GM12878 (cell line): ENCODE measurements around the gene C12orf56. TPM values are rescaled to one million over a fixed set of nuclear protein-coding genes. Genes with fewer than 3 reads are reported as not detected.

Experiments used
- ATAC-seq: fragments of 200-7000 bp; cut with Tn5 transposase; 3 replicates; pipeline ENCODE4 v1.9.1; 2020; ENCODE audit warnings: mild to moderate bottlenecking, moderate library complexity
- BruUV-seq: library from RNA; stranded (reverse); fragments of 400-500 nt; replicated peaks from 2 replicates; lab custom pipeline; 2021; lab: Mats Ljungman, UMichigan
- CTCF ChIA-PET: fragments of 300-600 bp; sonication (Branson Sonifier 250); formaldehyde crosslinking; extraction: SDS; loops from one replicate; lab custom pipeline; 2021; ENCODE audit warnings: inconsistent platforms; lab: Yijun Ruan, JAX
- POLR2A ChIA-PET: fragments of 350-600 bp; formaldehyde crosslinking; extraction: SDS; loops from one replicate; lab custom pipeline; 2021; ENCODE audit warnings: inconsistent platforms; lab: Charles Lee
- RAD21 ChIA-PET: fragments of 300-600 bp; sonication (Branson Sonifier 250); formaldehyde crosslinking; loops from one replicate; lab custom pipeline; 2023; ENCODE audit warnings: antibody characterized with exemption; ENCODE audit not compliant: unreplicated experiment; lab: Charles Lee
- SMC1A ChIA-PET: fragments of 300-600 bp; sonication (Branson Sonifier 250); formaldehyde crosslinking; loops from one replicate; lab custom pipeline; 2023; ENCODE audit not compliant: unreplicated experiment, uncharacterized antibody; lab: Charles Lee
- DNase-seq: peaks from one replicate; pipeline ENCODE4 v3.0.0-alpha.2; 2011; ENCODE audit warnings: low read depth, low spot score
- FAIRE-seq: peaks from 3 replicates; lab custom pipeline; 2011; peaks lifted over from hg19 to GRCh38; lab: Jason Lieb, UNC
- H2AFZ ChIP-seq: 2 replicates; pipeline ENCODE4 v1.6.0; 2011; ENCODE audit warnings: low read depth, low read length, control low read depth; ENCODE audit not compliant: control insufficient read depth
- H3K27ac ChIP-seq: 2 replicates; pipeline ENCODE4 v1.5.1; 2011; ENCODE audit warnings: control low read depth; ENCODE audit not compliant: control insufficient read depth, insufficient read depth
- H3K27me3 ChIP-seq, 2 experiments: replicated peaks in 1 of 2; 2 replicates each; pipeline versions ENCODE4 v1.6.0 to v1.6.1; 2011; ENCODE audit warnings: low read length in 1 of 2; ENCODE audit not compliant: control insufficient read depth in 2 of 2, insufficient read depth in 2 of 2
- H3K36me3 ChIP-seq, 2 experiments: 2 replicates each; pipeline ENCODE4 v1.5.1; 2011; ENCODE audit warnings: low read length in 1 of 2; ENCODE audit not compliant: control insufficient read depth in 2 of 2, insufficient read depth in 2 of 2
- H3K4me1 ChIP-seq: 2 replicates; pipeline ENCODE4 v1.6.1; 2011; ENCODE audit warnings: mild to moderate bottlenecking, low read length, moderate library complexity, mixed read lengths; ENCODE audit not compliant: control insufficient read depth, insufficient read depth
- H3K4me2 ChIP-seq: 2 replicates; pipeline ENCODE4 v1.6.0; 2011; ENCODE audit warnings: control low read depth; ENCODE audit not compliant: control insufficient read depth, insufficient read depth
- H3K4me3 ChIP-seq: fragments of 200-600 bp; sonication (generic); 2 replicates; pipeline ENCODE4 v1.5.1; 2016
- H3K79me2 ChIP-seq: 2 replicates; pipeline ENCODE4 v1.6.0; 2011; ENCODE audit warnings: low read length; ENCODE audit not compliant: control insufficient read depth, insufficient read depth
- H3K9ac ChIP-seq: 2 replicates; pipeline ENCODE4 v1.8.0; 2011; ENCODE audit warnings: low read length, control low read depth, mixed read lengths; ENCODE audit not compliant: control insufficient read depth, insufficient read depth
- H3K9me3 ChIP-seq: replicated peaks from 3 replicates; pipeline ENCODE4 v1.5.1; 2011; ENCODE audit warnings: mild to moderate bottlenecking, low read length; ENCODE audit not compliant: control insufficient read depth, insufficient read depth
- H4K20me1 ChIP-seq: 2 replicates; pipeline ENCODE4 v1.6.0; 2011; ENCODE audit not compliant: control insufficient read depth, insufficient read depth
- FOXM1 ChIP-seq: IDR thresholded peaks from 2 replicates; pipeline ENCODE4 v1.6.1; 2012; ENCODE audit warnings: low read depth, mild to moderate bottlenecking, inconsistent platforms, low read length, moderate library complexity
- NFYA ChIP-seq: IDR thresholded peaks from 2 replicates; pipeline ENCODE4 v1.6.1; 2011; ENCODE audit warnings: low read depth, mild to moderate bottlenecking, low read length, improper control_type of control experiment, borderline replicate concordance
- YY1 ChIP-seq: IDR thresholded peaks from 2 replicates; pipeline ENCODE4 v1.6.1; 2011; ENCODE audit warnings: low read depth, mild to moderate bottlenecking, low read length
- ZBTB11 ChIP-seq: fragments of 450-650 bp; formaldehyde crosslinking; IDR thresholded peaks from 2 replicates; pipeline ENCODE4 v1.5.0; 2022; ENCODE audit warnings: mild to moderate bottlenecking, missing genetic modification characterization
- ZSCAN29 ChIP-seq: fragments of 450-650 bp; IDR thresholded peaks from 2 replicates; pipeline ENCODE4 v1.6.1; 2017; ENCODE audit warnings: mild to moderate bottlenecking, moderate library complexity
- WGBS: methylation state at CpG from one replicate; pipeline ENCODE4 v1.1.6; 2016; ENCODE audit warnings: low lambda C conversion rate; ENCODE audit not compliant: insufficient replicate concordance, insufficient coverage; ENCODE audit errors: missing lambda C conversion rate; 5-methylcytosine and 5-hydroxymethylcytosine counted together
- in situ Hi-C: fragments of 300-500 bp; cut with MboI; formaldehyde crosslinking; loops from 9 replicates; pipeline ENCODE4 v1.14.3; 2018; ENCODE audit warnings: mixed read lengths
- intact Hi-C: fragments of 100-400 bp; cut with micrococcal nuclease; formaldehyde crosslinking; loops from one replicate; pipeline ENCODE4 v1.14.2; 2022; ENCODE audit not compliant: unreplicated experiment
- polyA plus RNA-seq, 11 experiments: library from polyadenylated mRNA; depleted of rRNA in 4 of 11; unstranded in 6 of 11; stranded (reverse) in 5 of 11; fragments of >200 nt; fragmentation: Nextera tagmentation in 4 of 11; fragmentation: Illumina TruSeq in 1 of 11; extraction: Ambion mirVana in 4 of 11; extraction: Trizol in 1 of 11; gene quantifications; 1 replicate in 1 of 11; 2 replicates in 10 of 11; pipeline versions ENCODE4 v1.2.1 to v1.2.3, GENCODE V29; 2011 to 2016; ENCODE audit warnings: inconsistent platforms in 2 of 11, missing spikeins in 2 of 11, low read depth in 1 of 11
- total RNA-seq, 4 experiments: library from RNA; depleted of rRNA in 3 of 4; stranded (reverse); fragments of >200 nt in 3 of 4; fragmentation: Illumina TruSeq in 1 of 4; extraction: Trizol in 1 of 4; gene quantifications; 2 replicates each; pipeline versions ENCODE4 v1.2.1 to v1.2.3, GENCODE V29; 2013 to 2021

C12orf56 gene
- total and polyA plus RNA-seq, 10 of the 15 experiments (the other 5 are each of a cell fraction or from before 2014, with no cell fraction given): not detected

- TF ChIP-seq ZBTB11 (CRISPR knock-in tag): no peak
These were observed 54.6 kb downstream of the C12orf56 start (continued) for GRCh38 chr12:64335886-64336466.

- SMC1A ChIA-PET: no interaction called here
- no peak for FAIRE-seq
These were observed 57.6 kb downstream of the C12orf56 start for GRCh38 chr12:64332938-64333337.

More at GRCh38 chr12:64332938-64333337, 57.6 kb downstream of the C12orf56 start:
- DNase-seq: no peak
- H3K9ac ChIP-seq: no peak overlapping the region
- ChIA-PET CTCF (interaction anchor here (0.7 kb wide), 1 partner anchor 547 kb away, joined by 3 read pairs; no protein-coding TSS in a partner anchor), RAD21 (no interaction called here)
- no peak for ATAC-seq
- 86% methylated on average over 2 of the region's 2 CpGs for WGBS
- no peaks in the 10 kb centered on the region for H3K36me3 ChIP-seq
- no TSS peak for BruUV-seq
- TF ChIP-seq ZSCAN29: no peak
- TF ChIP-seq FOXM1: no peak
- TF ChIP-seq NFYA: no peak
- no peak for TF ChIP-seq YY1
- TF ChIP-seq, all 136 proteins: peak for 0
- Histone ChIP-seq H3K79me2 (no peaks in the 10 kb centered on the region), H3K9me3 (no peaks in the 10 kb centered on the region), H3K4me2 (no peak overlapping the region), H3K4me3 (no peak overlapping the region), H3K27ac (no peak overlapping the region), H3K27me3 (no peaks in the 10 kb centered on the region), H2AFZ (no peak overlapping the region), H3K4me1 (no peaks in the 10 kb centered on the region), H4K20me1 (no peaks in the 10 kb centered on the region)
- in situ Hi-C loops: no loop called here
- POLR2A ChIA-PET: no interaction called here
- intact Hi-C loops: no loop called here
